Measurements from ENCODE around the gene GJA1.
"Not testable (repeated sequence)": the region's sequence is repeated elsewhere in the genome, so short reads cannot be mapped to it uniquely, and the experiment has no call there.

Gene GJA1

GRCh38 chr6:121438869-121439268 lies 3.4 kb downstream of the GJA1 start:
- no peak for TF ChIP-seq CTCF (IDR thresholded peaks at IDR 0.05; ENCODE audit: extremely low read depth, missing control alignments)
- no peak for DNase-seq (ENCODE audit: low spot score)

- no peak for TF ChIP-seq CTCF (IDR thresholded peaks at IDR 0.05; ENCODE audit: extremely low read depth, missing control alignments)
These were observed 4.0 kb downstream of the GJA1 start for GRCh38 chr6:121439475-121439874.

GRCh38 chr6:121439926-121440325 lies 4.5 kb downstream of the GJA1 start:
- TF ChIP-seq CTCF (IDR thresholded peaks at IDR 0.05; ENCODE audit: extremely low read depth, missing control alignments) = no peak
- no peak for DNase-seq (ENCODE audit: low spot score)

More at GRCh38 chr6:121439475-121439874, 4.0 kb downstream of the GJA1 start:
- DNase-seq (ENCODE audit: low spot score) = no peak

GRCh38 chr6:121441477-121441876 lies 6.0 kb downstream of the GJA1 start:
- no peak for DNase-seq (ENCODE audit: low spot score)
- no peak for TF ChIP-seq CTCF (IDR thresholded peaks at IDR 0.05; ENCODE audit: extremely low read depth, missing control alignments)

- DNase-seq (ENCODE audit: low spot score) = no peak
- no peak for TF ChIP-seq CTCF (IDR thresholded peaks at IDR 0.05; ENCODE audit: extremely low read depth, missing control alignments)
These were observed 7.1 kb downstream of the GJA1 start for GRCh38 chr6:121442576-121442975.

GRCh38 chr6:121443971-121444541 lies 8.6 kb downstream of the GJA1 start:
- TF ChIP-seq CTCF (IDR thresholded peaks at IDR 0.05; ENCODE audit: extremely low read depth, missing control alignments) = no peak
- DNase-seq (ENCODE audit: low spot score) = no peak

- DNase-seq (ENCODE audit: low spot score) = not testable (repeated sequence)
These were observed 11.3 kb downstream of the GJA1 start for GRCh38 chr6:121446705-121447104.

- not testable (repeated sequence) for DNase-seq (ENCODE audit: low spot score)
These were observed 12.3 kb downstream of the GJA1 start for GRCh38 chr6:121447746-121448145.

GRCh38 chr6:121448528-121448927 lies 13.1 kb downstream of the GJA1 start:
- not testable (repeated sequence) for DNase-seq (ENCODE audit: low spot score)

Measured in GM20000 (cell line).